Measurements from ENCODE around the gene PGAM5. TPM values are rescaled to one million over a fixed set of nuclear protein-coding genes. Genes with fewer than 3 reads are reported as not detected.

The PGAM5 gene
- polyA plus RNA-seq, 1 of the 3 experiments (the other 2 are of a cell fraction): 22.5 TPM

GRCh38 chr12:132665149-132665491, 45.5 kb upstream of the PGAM5 start:
- no peaks in the 10 kb centered on the region for H3F3A ChIP-seq (replicated peaks; ENCODE audit: insufficient read depth)
- H3K36me3 ChIP-seq (replicated peaks in 1 of 2; ENCODE audit: control insufficient read depth in 1 of 2, insufficient read depth in 2 of 2, low read length in 1 of 2): peaks cover 13 to 60% of the 10 kb centered on the region in 2 experiments
- POLR2A ChIA-PET: no interaction called here
- H3K4me2 ChIP-seq: no peak overlapping the region
- H3K27me3 ChIP-seq (ENCODE audit: insufficient read depth): no peaks in the 10 kb centered on the region
- no peaks in the 10 kb centered on the region for H3K9me2 ChIP-seq
- no peak for TF ChIP-seq GABPA (IDR thresholded peaks at IDR 0.05; ENCODE audit: low read depth)
- no peak for TF ChIP-seq TEAD4 (IDR thresholded peaks at IDR 0.05; ENCODE audit: borderline replicate concordance, insufficient read depth)
- no peak for TF ChIP-seq TCF12 (IDR thresholded peaks at IDR 0.05)
- no peak for TF ChIP-seq ZBTB33 (IDR thresholded peaks at IDR 0.05; ENCODE audit: borderline replicate concordance, low read depth)
- no peak for TF ChIP-seq CTCF (IDR thresholded peaks at IDR 0.05)
- no peak for TF ChIP-seq JUND (IDR thresholded peaks at IDR 0.05)
- TF ChIP-seq REST (IDR thresholded peaks at IDR 0.05; ENCODE audit: low read depth, low read length): no peak
- no peak for TF ChIP-seq USF1 (IDR thresholded peaks at IDR 0.05; ENCODE audit: borderline replicate concordance, low read depth)
- TF ChIP-seq NRF1 (IDR thresholded peaks at IDR 0.05; ENCODE audit: low read depth, low read length): no peak
- no peak for TF ChIP-seq MXI1 (IDR thresholded peaks at IDR 0.05; ENCODE audit: low read depth, low read length)
- no peak for TF ChIP-seq POLR2AphosphoS5 (IDR thresholded peaks at IDR 0.05; ENCODE audit: low read depth, low read length)
- TF ChIP-seq GATA2 (CRISPR knock-in tag; IDR thresholded peaks at IDR 0.05): no peak
- no peak overlapping the region for H2AFZ ChIP-seq (ENCODE audit: low read depth)
- CTCF ChIA-PET: interaction anchor here (0.8 kb wide), 1 partner anchor 16 kb away, joined by 3 read pairs; no protein-coding TSS in a partner anchor
- no peak overlapping the region for H3K4me3 ChIP-seq (ENCODE audit: low read depth in 2 of 2, low read length in 1 of 2)
- no peak overlapping the region for H3K9ac ChIP-seq
- no peaks in the 10 kb centered on the region for H3K4me1 ChIP-seq (ENCODE audit: control insufficient read depth in 1 of 2, insufficient read depth in 2 of 2, low read depth in 1 of 2, low read length in 1 of 2)
- no peak overlapping the region for H3K27ac ChIP-seq (ENCODE audit: low read depth in 2 of 2, low read length in 1 of 2)
- H3K9me3 ChIP-seq: no peaks in the 10 kb centered on the region
- H3K79me2 ChIP-seq (ENCODE audit: insufficient read depth): no peaks in the 10 kb centered on the region
- no peak for DNase-seq
- H4K20me1 ChIP-seq (ENCODE audit: insufficient read depth): no peaks in the 10 kb centered on the region
- 95% methylated on average over 13 of the region's 13 CpGs for WGBS (ENCODE audit: low lambda C conversion rate)
